ENCODE results near the gene XIAP. TPM values are rescaled to one million over a fixed set of nuclear protein-coding genes. Genes with fewer than 3 reads are reported as not detected.

Gene XIAP
- total RNA-seq, 1 experiment from 2014 or later: 47.7 TPM

DNA sequence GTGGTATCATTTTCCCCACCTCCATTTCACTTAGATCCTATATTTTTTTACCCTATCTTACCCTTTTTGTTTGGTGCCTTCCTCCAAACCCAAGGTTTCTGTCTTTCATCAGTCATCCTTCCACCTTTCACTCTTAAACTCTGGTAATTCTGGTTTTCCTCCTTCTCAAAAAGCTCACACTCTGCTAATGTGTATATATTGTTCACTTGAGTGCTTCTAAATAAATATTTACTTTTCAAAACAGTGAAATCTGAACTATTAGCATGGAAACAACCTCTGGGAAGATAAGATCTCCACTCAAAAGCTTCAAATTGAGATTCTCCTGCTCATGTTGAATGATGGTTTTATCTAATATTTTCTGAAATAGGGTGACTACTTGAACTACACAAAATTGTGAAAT, 21.5 kb downstream of the XIAP start:
- no TSS peak for BruUV-seq (replicated peaks)
- Histone ChIP-seq H3F3A (ENCODE audit: insufficient read depth, low read depth) (peaks cover 63% of the 10 kb centered on the region), H3K4me1 (replicated peaks; ENCODE audit: insufficient read depth) (peaks cover 48% of the 10 kb centered on the region), H3K4me3 (peak overlapping the region; percentile 15; the same call in 1 of the 2 replicates), H3K79me2 (ENCODE audit: low read depth) (peaks cover 67% of the 10 kb centered on the region), H3K9me3 (ENCODE audit: insufficient read depth, low read depth) (no peaks in the 10 kb centered on the region), H3K4me2 (peak overlapping the region; percentile 63), H3K27ac (peak overlapping the region; percentile 86), H3K36me3 (ENCODE audit: low read depth) (peaks cover 23% of the 10 kb centered on the region), H2AFZ (no peak overlapping the region), H4K20me1 (ENCODE audit: insufficient read depth) (peaks cover 14% of the 10 kb centered on the region; the same call in 1 of the 2 replicates), H3K9me2 (ENCODE audit: insufficient read depth) (no peaks in the 10 kb centered on the region), H3K27me3 (ENCODE audit: insufficient read depth, low read depth) (no peaks in the 10 kb centered on the region)
- ChIA-PET POLR2A (ENCODE audit: unreplicated experiment) (interaction anchor here (0.6 kb wide), 1 partner anchor 151 kb away, joined by 4 read pairs; no protein-coding TSS in a partner anchor), CTCF (interaction anchor here (0.7 kb wide), 2 partner anchors 102 to 135 kb away, joined by 5 to 10 read pairs; no protein-coding TSS in a partner anchor)
- intact Hi-C loops (cut with micrococcal nuclease; ENCODE audit: unreplicated experiment): loop anchor here (1.0 kb wide), 1 partner anchor 48 kb away; no protein-coding TSS in a partner anchor
- DNase-seq: peak in 1 of 2 experiments; percentile 84
- TF ChIP-seq, protein P1, sequence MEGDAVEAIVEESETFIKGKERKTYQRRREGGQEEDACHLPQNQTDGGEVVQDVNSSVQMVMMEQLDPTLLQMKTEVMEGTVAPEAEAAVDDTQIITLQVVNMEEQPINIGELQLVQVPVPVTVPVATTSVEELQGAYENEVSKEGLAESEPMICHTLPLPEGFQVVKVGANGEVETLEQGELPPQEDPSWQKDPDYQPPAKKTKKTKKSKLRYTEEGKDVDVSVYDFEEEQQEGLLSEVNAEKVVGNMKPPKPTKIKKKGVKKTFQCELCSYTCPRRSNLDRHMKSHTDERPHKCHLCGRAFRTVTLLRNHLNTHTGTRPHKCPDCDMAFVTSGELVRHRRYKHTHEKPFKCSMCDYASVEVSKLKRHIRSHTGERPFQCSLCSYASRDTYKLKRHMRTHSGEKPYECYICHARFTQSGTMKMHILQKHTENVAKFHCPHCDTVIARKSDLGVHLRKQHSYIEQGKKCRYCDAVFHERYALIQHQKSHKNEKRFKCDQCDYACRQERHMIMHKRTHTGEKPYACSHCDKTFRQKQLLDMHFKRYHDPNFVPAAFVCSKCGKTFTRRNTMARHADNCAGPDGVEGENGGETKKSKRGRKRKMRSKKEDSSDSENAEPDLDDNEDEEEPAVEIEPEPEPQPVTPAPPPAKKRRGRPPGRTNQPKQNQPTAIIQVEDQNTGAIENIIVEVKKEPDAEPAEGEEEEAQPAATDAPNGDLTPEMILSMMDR (conservative IDR thresholded peaks at IDR 0.05): no peak

GRCh38 chrX:123882391-123882790, 22.5 kb downstream of the XIAP start:
- peaks cover 22% of the 10 kb centered on the region for H3K36me3 ChIP-seq (ENCODE audit: low read depth)
- H3K4me3 ChIP-seq: no peak overlapping the region
- no peak for DNase-seq
- TF ChIP-seq, protein P1 (conservative IDR thresholded peaks at IDR 0.05): no peak
- TF ChIP-seq EZH2 (IDR thresholded peaks at IDR 0.05; ENCODE audit: low read depth): no peak
- peaks cover 63% of the 10 kb centered on the region for H3F3A ChIP-seq (ENCODE audit: insufficient read depth, low read depth)
- no peaks in the 10 kb centered on the region for H3K9me3 ChIP-seq (ENCODE audit: insufficient read depth, low read depth)
- H3K4me2 ChIP-seq: no peak overlapping the region
- ChIA-PET POLR2A (ENCODE audit: unreplicated experiment) (interaction anchor here (0.6 kb wide), 1 partner anchor 457 kb away, joined by 4 read pairs; no protein-coding TSS in a partner anchor), CTCF (no interaction called here)
- H3K79me2 ChIP-seq (ENCODE audit: low read depth): peaks cover 61% of the 10 kb centered on the region
- intact Hi-C loops (cut with micrococcal nuclease; ENCODE audit: unreplicated experiment): no loop called here
- no peaks in the 10 kb centered on the region for H3K9me2 ChIP-seq (ENCODE audit: insufficient read depth)
- no peak overlapping the region for H2AFZ ChIP-seq
- BruUV-seq (replicated peaks): no TSS peak
- H3K27me3 ChIP-seq (ENCODE audit: insufficient read depth, low read depth): no peaks in the 10 kb centered on the region
- no peak overlapping the region for H3K27ac ChIP-seq
- H3K4me1 ChIP-seq (replicated peaks; ENCODE audit: insufficient read depth): peaks cover 46% of the 10 kb centered on the region
- H4K20me1 ChIP-seq (ENCODE audit: insufficient read depth): peaks cover 14% of the 10 kb centered on the region; the same call in 1 of the 2 replicates

DNA sequence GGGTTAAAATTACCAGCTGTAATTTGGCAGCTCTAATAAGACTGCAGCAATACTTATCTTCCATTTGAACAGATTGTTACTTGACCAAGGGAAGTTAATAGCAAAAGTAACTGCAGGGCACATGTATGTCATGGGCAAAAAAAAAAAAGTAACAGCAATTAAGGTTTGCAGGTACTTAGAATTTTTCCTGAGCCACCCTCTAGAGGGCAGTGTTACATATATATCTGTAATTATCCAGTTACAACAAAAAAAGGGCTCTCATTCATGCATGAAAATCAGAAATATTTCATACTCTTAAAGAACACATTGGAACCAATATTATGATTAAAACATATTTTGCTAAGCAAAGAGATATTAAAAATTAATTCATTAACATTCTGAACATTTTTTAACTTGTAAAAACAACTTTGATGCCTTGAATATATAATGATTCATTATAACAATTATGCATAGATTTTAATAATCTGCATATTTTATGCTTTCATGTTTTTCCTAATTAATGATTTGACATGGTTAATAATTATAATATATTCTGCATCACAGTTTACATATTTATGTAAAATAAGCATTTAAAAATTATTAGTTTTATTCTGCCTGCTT, 25.1 kb downstream of the XIAP start:
- no peaks in the 10 kb centered on the region for H3K9me3 ChIP-seq (ENCODE audit: insufficient read depth, low read depth)
- no peak for TF ChIP-seq EZH2 (IDR thresholded peaks at IDR 0.05; ENCODE audit: low read depth)
- TF ChIP-seq, protein P1 (conservative IDR thresholded peaks at IDR 0.05): peak; percentile 79
- intact Hi-C loops (cut with micrococcal nuclease; ENCODE audit: unreplicated experiment): no loop called here
- no peaks in the 10 kb centered on the region for H3K27me3 ChIP-seq (ENCODE audit: insufficient read depth, low read depth)
- H3K79me2 ChIP-seq (ENCODE audit: low read depth): peaks cover 39% of the 10 kb centered on the region
- peaks cover 38% of the 10 kb centered on the region for H3K4me1 ChIP-seq (replicated peaks; ENCODE audit: insufficient read depth)
- no peak overlapping the region for H2AFZ ChIP-seq
- no peak overlapping the region for H3K4me2 ChIP-seq
- BruUV-seq (replicated peaks): no TSS peak
- ChIA-PET CTCF (interaction anchor here (0.6 to 0.7 kb wide), 3 partner anchors 52 to 176 kb away, joined by 7 to 9 read pairs (median 7); no protein-coding TSS in a partner anchor), POLR2A (ENCODE audit: unreplicated experiment) (no interaction called here)
- no peaks in the 10 kb centered on the region for H3K9me2 ChIP-seq (ENCODE audit: insufficient read depth)
- H3K36me3 ChIP-seq (ENCODE audit: low read depth): peaks cover 28% of the 10 kb centered on the region
- peaks cover 14% of the 10 kb centered on the region; the same call in 1 of the 2 replicates for H4K20me1 ChIP-seq (ENCODE audit: insufficient read depth)
- peaks cover 53% of the 10 kb centered on the region for H3F3A ChIP-seq (ENCODE audit: insufficient read depth, low read depth)
- no peak overlapping the region for H3K4me3 ChIP-seq
- no peak overlapping the region for H3K27ac ChIP-seq
- DNase-seq: peak; percentile 21 to 66

Data from PC-9 (cell line).